Measurements from ENCODE around the gene OTUD7B.
"Not testable (repeated sequence)": the region's sequence is repeated elsewhere in the genome, so short reads cannot be mapped to it uniquely, and the experiment has no call there.

Gene OTUD7B

DNA sequence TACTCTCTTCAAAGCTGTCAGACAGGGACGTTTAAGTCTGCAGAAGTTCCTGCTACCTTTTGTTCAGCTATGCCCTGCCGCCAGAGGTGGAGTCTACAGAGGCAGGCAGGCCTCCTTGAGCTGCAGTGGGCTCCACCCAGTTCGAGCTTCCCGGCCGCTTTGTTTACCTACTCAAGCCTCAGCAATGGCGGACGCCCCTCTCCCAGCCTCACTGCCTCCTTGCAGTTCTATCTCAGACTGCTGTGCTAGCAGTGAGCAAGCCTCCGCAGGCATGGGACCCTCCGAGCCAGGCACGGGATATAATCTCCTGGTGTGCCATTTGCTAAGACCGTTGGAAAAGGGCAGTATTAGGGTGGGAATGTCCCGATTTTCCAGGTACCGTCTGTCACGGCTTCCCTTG lies 53.0 kb downstream of the OTUD7B start:
- not testable (repeated sequence) for H3K4me3 ChIP-seq (ENCODE audit: extremely low read depth, insufficient read depth, low read length, poor library complexity, severe bottlenecking); H3K27ac ChIP-seq (ENCODE audit: low read depth, low read length, severe bottlenecking); H3K9me3 ChIP-seq (ENCODE audit: control insufficient read depth, low read length); H3K4me1 ChIP-seq (ENCODE audit: control insufficient read depth, insufficient read depth, low read length, poor library complexity, severe bottlenecking)
- 97 to 100% methylated on average over 12 to 14 of the region's 14 CpGs for WGBS, 2 experiments (ENCODE audit: insufficient coverage in 2 of 2)
- peaks cover 52% of the 10 kb centered on the region for H3K36me3 ChIP-seq (ENCODE audit: control insufficient read depth, insufficient read depth, low read length)

DNA sequence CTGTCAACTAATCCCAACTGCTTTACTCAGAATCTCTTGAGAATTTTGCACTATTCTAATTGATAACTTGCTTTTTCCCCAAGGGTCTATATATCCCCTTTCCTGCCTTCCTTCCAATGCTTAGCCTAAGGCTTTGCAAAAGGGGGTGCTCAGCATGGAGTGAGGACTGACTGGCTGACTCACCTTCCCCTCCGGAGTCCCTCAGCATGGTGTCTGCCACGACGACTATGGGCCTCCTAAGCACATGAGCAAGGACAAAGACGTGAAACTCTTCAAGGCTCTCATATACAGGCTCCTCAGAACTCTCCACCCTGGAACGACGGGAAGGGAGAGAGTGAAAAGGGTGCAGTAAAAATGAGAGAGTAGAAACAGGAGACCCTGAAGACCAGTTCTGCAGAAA lies 60.6 kb downstream of the OTUD7B start:
- WGBS, 2 experiments (ENCODE audit: insufficient coverage in 2 of 2): 90 to 92% methylated on average over 2 of the region's 6 CpGs
- Histone ChIP-seq H3K36me3 (ENCODE audit: control insufficient read depth, insufficient read depth, low read length) (peaks cover 52% of the 10 kb centered on the region), H3K4me3 (ENCODE audit: extremely low read depth, insufficient read depth, low read length, poor library complexity, severe bottlenecking) (no peak overlapping the region), H3K4me1 (ENCODE audit: control insufficient read depth, insufficient read depth, low read length, poor library complexity, severe bottlenecking) (no peaks in the 10 kb centered on the region), H3K9me3 (ENCODE audit: control insufficient read depth, low read length) (no peaks in the 10 kb centered on the region), H3K27ac (ENCODE audit: low read depth, low read length, severe bottlenecking) (no peak overlapping the region)

DNA sequence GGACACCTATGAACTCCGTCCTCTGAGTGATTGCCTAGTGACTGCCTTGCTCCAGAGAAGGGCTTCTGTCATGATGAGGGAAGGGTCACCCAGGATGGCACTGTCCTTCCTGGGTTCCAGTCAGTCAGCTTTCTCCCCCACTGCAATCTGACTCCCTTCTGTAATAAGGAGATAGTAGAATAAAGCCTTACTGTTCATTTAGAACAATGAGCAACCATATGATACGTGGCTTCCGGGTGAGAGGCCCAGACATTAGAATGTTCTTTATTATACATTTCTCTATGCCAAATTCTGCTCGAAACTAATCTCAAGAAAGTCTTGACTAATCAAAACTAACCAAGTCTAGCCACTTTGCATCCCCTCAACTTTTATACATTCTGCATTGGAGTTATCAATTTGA lies 65.3 kb downstream of the OTUD7B start:
- H3K27ac ChIP-seq (ENCODE audit: low read depth, low read length, severe bottlenecking): no peak overlapping the region
- no peak overlapping the region for H3K4me3 ChIP-seq (ENCODE audit: extremely low read depth, insufficient read depth, low read length, poor library complexity, severe bottlenecking)
- peaks cover 63% of the 10 kb centered on the region for H3K36me3 ChIP-seq (ENCODE audit: control insufficient read depth, insufficient read depth, low read length)
- 90 to 97% methylated on average over 4 of the region's 4 CpGs for WGBS, 2 experiments (ENCODE audit: insufficient coverage in 2 of 2)
- no peaks in the 10 kb centered on the region for H3K9me3 ChIP-seq (ENCODE audit: control insufficient read depth, low read length)
- peaks cover 5% of the 10 kb centered on the region for H3K4me1 ChIP-seq (ENCODE audit: control insufficient read depth, insufficient read depth, low read length, poor library complexity, severe bottlenecking)

DNA sequence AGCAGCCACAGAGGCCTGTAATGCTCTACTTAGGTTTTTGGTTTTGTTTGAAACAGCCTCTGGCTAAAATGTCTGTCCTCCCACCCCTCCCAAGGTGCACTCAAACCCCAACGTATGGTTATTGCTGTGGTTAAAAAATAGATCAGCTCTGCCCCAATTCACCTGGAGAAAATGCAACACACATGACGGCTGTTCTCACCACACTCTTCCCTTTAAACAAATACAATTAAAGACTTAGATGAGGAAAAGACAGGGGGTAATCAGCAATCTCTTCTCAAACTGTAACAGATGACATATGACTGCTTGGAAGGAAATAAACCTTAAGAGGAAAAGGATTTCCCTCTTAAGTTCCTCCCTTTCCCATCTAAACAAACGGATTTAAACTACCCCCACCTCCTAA lies 67.6 kb downstream of the OTUD7B start:
- H3K36me3 ChIP-seq (ENCODE audit: control insufficient read depth, insufficient read depth, low read length): peaks cover 40% of the 10 kb centered on the region
- H3K4me1 ChIP-seq (ENCODE audit: control insufficient read depth, insufficient read depth, low read length, poor library complexity, severe bottlenecking): peaks cover 21% of the 10 kb centered on the region
- no peaks in the 10 kb centered on the region for H3K9me3 ChIP-seq (ENCODE audit: control insufficient read depth, low read length)
- 75% methylated on average over 1 of the region's 3 CpGs; no CpG with 5 or more reads in 1 of the 2 experiments for WGBS, 2 experiments (ENCODE audit: insufficient coverage in 2 of 2)
- peak overlapping the region; percentile 13 for H3K27ac ChIP-seq (ENCODE audit: low read depth, low read length, severe bottlenecking)
- H3K4me3 ChIP-seq (ENCODE audit: extremely low read depth, insufficient read depth, low read length, poor library complexity, severe bottlenecking): no peak overlapping the region

DNA sequence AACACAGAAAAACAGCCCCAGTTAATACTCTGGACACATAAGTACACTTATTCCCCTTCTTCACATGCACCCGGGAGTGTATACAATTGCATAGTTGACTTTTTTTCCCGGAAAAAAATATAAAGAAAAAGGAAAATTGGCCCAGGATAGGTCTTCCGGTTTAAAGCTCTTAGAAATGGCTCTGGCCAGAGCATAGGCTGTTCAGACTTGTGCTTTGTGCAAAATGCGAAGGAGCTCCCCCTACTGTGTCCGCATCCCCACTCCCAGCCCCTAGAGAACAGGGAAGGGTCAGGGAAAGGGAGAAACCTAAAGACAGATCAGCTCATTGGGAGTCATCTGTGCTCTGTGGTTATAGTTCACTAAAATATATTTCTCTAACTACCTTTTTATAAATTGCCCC lies 68.3 kb downstream of the OTUD7B start:
- WGBS, 2 experiments (ENCODE audit: insufficient coverage in 2 of 2): 46% methylated on average over 3 of the region's 5 CpGs; no CpG with 5 or more reads in 1 of the 2 experiments
- H3K4me1 ChIP-seq (ENCODE audit: control insufficient read depth, insufficient read depth, low read length, poor library complexity, severe bottlenecking): peaks cover 27% of the 10 kb centered on the region
- H3K27ac ChIP-seq (ENCODE audit: low read depth, low read length, severe bottlenecking): no peak overlapping the region
- H3K4me3 ChIP-seq (ENCODE audit: extremely low read depth, insufficient read depth, low read length, poor library complexity, severe bottlenecking): no peak overlapping the region
- no peaks in the 10 kb centered on the region for H3K9me3 ChIP-seq (ENCODE audit: control insufficient read depth, low read length)
- H3K36me3 ChIP-seq (ENCODE audit: control insufficient read depth, insufficient read depth, low read length): peaks cover 33% of the 10 kb centered on the region

DNA sequence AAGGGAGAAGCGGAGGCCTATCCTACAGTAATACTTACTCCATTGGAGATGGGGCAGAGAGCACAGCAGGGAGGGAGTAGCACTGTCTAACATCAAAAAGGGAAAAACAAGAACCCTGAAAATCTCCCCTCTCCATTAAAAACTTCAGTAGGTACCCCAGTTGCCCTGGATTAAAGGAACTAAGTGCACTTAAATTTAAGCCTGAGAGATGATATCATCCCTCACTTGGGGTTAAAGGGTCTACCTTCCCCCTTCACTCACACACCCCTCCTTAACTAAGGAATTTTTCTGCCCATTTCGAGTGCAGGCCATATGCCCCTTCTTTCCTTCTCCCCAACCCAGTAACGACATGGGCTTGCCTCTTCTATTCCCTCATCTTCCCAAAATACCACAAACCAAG lies 70.1 kb downstream of the OTUD7B start:
- Histone ChIP-seq H3K9me3 (ENCODE audit: control insufficient read depth, low read length) (no peaks in the 10 kb centered on the region), H3K4me1 (ENCODE audit: control insufficient read depth, insufficient read depth, low read length, poor library complexity, severe bottlenecking) (peaks cover 39% of the 10 kb centered on the region), H3K4me3 (ENCODE audit: extremely low read depth, insufficient read depth, low read length, poor library complexity, severe bottlenecking) (no peak overlapping the region), H3K27ac (ENCODE audit: low read depth, low read length, severe bottlenecking) (peak overlapping the region; percentile 24), H3K36me3 (ENCODE audit: control insufficient read depth, insufficient read depth, low read length) (peaks cover 22% of the 10 kb centered on the region)
- 52 to 65% methylated on average over 2 of the region's 3 CpGs for WGBS, 2 experiments (ENCODE audit: insufficient coverage in 2 of 2)

DNA sequence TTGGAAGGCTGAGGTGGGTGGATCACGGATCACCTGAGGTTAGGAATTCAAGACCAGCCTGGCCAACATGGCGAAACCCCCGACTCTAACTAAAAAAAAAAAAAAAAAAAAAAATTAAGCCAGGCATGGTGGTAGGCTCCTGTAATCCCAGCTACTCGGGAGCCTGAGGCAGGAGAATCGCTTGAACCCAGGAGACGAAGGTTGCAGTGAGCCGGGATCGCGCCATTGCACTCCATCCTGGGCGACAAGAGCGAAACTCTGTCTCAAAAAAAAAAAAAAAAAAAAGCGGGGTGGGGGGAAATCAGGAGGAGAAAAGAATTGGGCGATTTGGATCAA lies 71.9 kb downstream of the OTUD7B start:
- 15 to 34% methylated on average over 6 to 7 of the region's 13 CpGs for WGBS, 2 experiments (ENCODE audit: insufficient coverage in 2 of 2)
- Histone ChIP-seq H3K27ac (ENCODE audit: low read depth, low read length, severe bottlenecking) (peak overlapping the region; percentile 92), H3K4me3 (ENCODE audit: extremely low read depth, insufficient read depth, low read length, poor library complexity, severe bottlenecking) (peak overlapping the region; percentile 14), H3K4me1 (ENCODE audit: control insufficient read depth, insufficient read depth, low read length, poor library complexity, severe bottlenecking) (peaks cover 39% of the 10 kb centered on the region)
- H3K9me3 ChIP-seq (ENCODE audit: control insufficient read depth, low read length); H3K36me3 ChIP-seq (ENCODE audit: control insufficient read depth, insufficient read depth, low read length): not testable (repeated sequence)

DNA sequence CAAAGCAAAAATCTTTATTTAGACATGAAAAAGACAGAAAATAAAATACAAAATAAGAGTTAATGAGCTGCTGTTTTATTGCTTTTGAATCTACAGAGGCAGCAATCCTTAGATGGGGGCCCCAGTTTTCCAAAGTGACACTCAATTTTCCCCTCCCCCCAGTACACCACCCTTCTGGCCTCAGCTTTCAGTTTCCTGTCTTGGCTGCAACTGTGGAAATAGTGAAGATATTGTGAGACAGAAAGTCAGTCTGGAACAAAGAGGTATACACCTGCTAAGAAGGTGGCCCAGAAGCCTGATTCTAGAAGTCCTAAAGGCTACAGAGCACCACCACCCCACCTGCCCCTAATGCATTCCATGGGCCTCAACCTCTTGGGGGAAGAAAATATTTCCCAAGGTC lies 72.8 kb downstream of the OTUD7B start:
- Histone ChIP-seq H3K4me3 (ENCODE audit: extremely low read depth, insufficient read depth, low read length, poor library complexity, severe bottlenecking) (no peak overlapping the region), H3K4me1 (ENCODE audit: control insufficient read depth, insufficient read depth, low read length, poor library complexity, severe bottlenecking) (peaks cover 39% of the 10 kb centered on the region)

DNA sequence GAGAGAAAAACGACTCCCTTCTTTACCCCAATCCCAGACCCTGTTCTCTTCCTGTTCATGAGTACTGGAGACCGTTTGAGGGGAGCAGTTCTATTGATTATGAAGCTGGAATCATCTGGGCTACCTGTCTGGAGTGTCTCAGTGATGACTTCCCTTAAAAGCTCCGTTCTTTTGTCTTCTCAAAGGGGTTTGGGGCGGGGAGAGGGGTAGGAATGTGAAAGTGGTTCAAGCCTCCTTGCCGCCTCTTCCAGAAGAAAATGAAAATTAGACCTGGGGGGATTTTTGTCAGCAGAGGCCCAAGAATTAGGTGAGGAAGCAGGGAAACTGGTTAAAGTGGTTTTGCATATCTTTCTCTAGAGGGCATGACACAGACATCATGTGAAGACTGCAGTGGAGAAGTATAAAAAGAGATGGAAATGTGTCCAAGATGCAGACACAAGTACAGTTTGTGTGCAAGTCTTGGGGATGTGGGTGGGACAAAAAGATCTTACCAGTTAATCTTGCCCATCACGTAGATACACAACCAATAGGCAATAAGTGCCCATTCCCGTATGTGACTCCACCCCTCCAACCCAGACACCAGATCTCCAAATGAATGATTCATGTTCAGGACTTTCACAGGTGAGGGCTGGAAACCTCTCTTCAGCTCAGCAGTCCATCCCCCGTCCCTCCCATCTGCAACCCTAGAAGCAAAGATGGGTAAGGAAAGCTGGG lies 73.4 kb downstream of the OTUD7B start:
- WGBS, 2 experiments (ENCODE audit: insufficient coverage in 2 of 2): 20 to 38% methylated on average over 4 to 5 of the region's 8 CpGs

More for the DNA sequence above, 72.8 kb downstream of the OTUD7B start:
- Histone ChIP-seq H3K36me3 (ENCODE audit: control insufficient read depth, insufficient read depth, low read length) (no peaks in the 10 kb centered on the region), H3K27ac (ENCODE audit: low read depth, low read length, severe bottlenecking) (no peak overlapping the region), H3K9me3 (ENCODE audit: control insufficient read depth, low read length) (no peaks in the 10 kb centered on the region)

DNA sequence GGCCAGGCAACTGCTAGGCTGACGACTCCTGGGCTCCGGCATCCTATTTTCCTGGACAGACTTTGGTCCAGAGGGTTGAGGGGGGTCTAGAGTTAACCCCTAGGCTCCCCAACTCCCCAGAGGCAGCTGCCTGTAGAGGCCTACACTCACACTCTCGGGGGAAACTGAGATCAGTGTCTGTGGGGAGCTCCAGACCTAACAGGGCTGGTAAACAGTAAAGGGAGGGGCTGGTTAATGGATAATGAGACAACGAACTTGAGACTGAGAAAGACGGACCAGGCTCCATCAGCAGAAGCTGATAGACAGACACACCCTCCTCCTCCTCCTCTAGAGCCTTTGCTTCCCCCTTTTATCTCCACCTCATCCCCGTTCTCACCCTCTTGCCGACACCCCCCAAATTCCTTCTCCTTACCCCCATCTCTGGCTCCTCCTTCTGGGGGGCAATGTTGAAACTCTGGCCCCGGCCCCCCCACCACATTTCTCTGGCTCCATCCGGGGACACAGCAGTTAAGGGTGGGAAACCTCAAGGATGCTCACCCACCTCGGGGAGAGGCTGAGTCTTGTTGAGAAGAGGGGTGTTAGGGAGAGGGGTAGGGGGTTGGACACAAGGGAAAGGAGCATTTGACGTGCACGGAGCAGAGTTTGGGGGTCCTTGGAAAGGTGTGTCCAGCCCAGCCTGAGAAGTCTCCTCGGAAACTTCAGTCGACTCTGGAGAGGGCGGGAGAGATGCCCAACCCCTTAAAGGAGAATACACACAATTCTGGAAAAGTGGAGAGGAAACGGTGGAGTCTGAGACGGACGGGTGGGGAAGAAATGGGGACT lies 74.1 kb downstream of the OTUD7B start, which contains the start of gene MTMR11:
MTMR11 (minus strand) TSS at position 710 of the 822 bp plus-strand sequence; CDS start at position 478, 232 bp downstream.
- H3K4me1 ChIP-seq (ENCODE audit: control insufficient read depth, insufficient read depth, low read length, poor library complexity, severe bottlenecking): peaks cover 43% of the 10 kb centered on the region
- H3K36me3 ChIP-seq (ENCODE audit: control insufficient read depth, insufficient read depth, low read length): no peaks in the 10 kb centered on the region
- no peak within 1 kb of the TSS for H3K27ac ChIP-seq (ENCODE audit: low read depth, low read length, severe bottlenecking)
- H3K4me3 ChIP-seq (ENCODE audit: extremely low read depth, insufficient read depth, low read length, poor library complexity, severe bottlenecking): peak within 1 kb of the TSS; percentile 43
- WGBS, 2 experiments (ENCODE audit: insufficient coverage in 2 of 2): 29 to 40% methylated on average over 5 to 6 of the region's 18 CpGs
- H3K9me3 ChIP-seq (ENCODE audit: control insufficient read depth, low read length): no peaks in the 10 kb centered on the region

More for the DNA sequence above, 73.4 kb downstream of the OTUD7B start:
- H3K4me3 ChIP-seq (ENCODE audit: extremely low read depth, insufficient read depth, low read length, poor library complexity, severe bottlenecking): peak overlapping the region; percentile 43
- H3K9me3 ChIP-seq (ENCODE audit: control insufficient read depth, low read length): no peaks in the 10 kb centered on the region
- H3K4me1 ChIP-seq (ENCODE audit: control insufficient read depth, insufficient read depth, low read length, poor library complexity, severe bottlenecking): peaks cover 39% of the 10 kb centered on the region
- H3K36me3 ChIP-seq (ENCODE audit: control insufficient read depth, insufficient read depth, low read length): no peaks in the 10 kb centered on the region
- H3K27ac ChIP-seq (ENCODE audit: low read depth, low read length, severe bottlenecking): no peak overlapping the region

DNA sequence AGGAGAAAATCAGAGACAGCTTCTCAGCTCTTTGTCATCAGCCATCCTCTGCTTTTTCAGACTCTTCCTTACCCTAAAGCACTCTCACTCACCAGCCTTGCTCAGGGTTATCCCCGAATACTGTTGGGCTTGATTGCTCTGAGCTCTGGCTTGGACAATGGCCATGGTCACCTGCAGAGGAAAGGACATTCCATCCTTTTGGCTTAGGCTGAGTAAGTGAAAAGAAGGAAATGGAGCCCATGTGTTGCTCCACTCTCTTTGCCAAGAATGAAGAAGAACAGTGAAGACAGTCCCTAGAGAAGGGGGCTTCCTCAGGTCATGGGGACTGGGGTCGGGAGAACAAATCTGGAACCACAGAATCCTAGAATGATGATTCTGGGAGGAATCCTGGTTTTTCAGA lies 76.2 kb downstream of the OTUD7B start:
- Histone ChIP-seq H3K4me1 (ENCODE audit: control insufficient read depth, insufficient read depth, low read length, poor library complexity, severe bottlenecking) (peaks cover 36% of the 10 kb centered on the region), H3K4me3 (ENCODE audit: extremely low read depth, insufficient read depth, low read length, poor library complexity, severe bottlenecking) (no peak overlapping the region), H3K27ac (ENCODE audit: low read depth, low read length, severe bottlenecking) (no peak overlapping the region), H3K9me3 (ENCODE audit: control insufficient read depth, low read length) (no peaks in the 10 kb centered on the region), H3K36me3 (ENCODE audit: control insufficient read depth, insufficient read depth, low read length) (no peaks in the 10 kb centered on the region)
- 92 to 94% methylated on average over 2 of the region's 2 CpGs for WGBS, 2 experiments (ENCODE audit: insufficient coverage in 2 of 2)

Data from mesodermal cell (in vitro differentiated cells).